ENCODE results near the gene PRKAB2. TPM values are rescaled to one million over a fixed set of nuclear protein-coding genes. Genes with fewer than 3 reads are reported as not detected.

The PRKAB2 gene
- total and polyA plus RNA-seq, 9 of the 15 experiments (the other 6 are each of a cell fraction or from before 2014, with no cell fraction given) = 2.3 to 20.8 (median 7.9) TPM

- 0 out of 2 replicates have a peak, but pooled peaks have one; percentile 11 for TF ChIP-seq ZNF592 (IDR thresholded peaks at IDR 0.05)
- TF ChIP-seq ZNF134 (CRISPR knock-in tag; conservative IDR thresholded peaks at IDR 0.05) = no peak
- no peak for TF ChIP-seq ZNF197 (CRISPR knock-in tag; IDR thresholded peaks at IDR 0.05; ENCODE audit: low read depth)
- TF ChIP-seq ZNF354B (CRISPR knock-in tag; IDR thresholded peaks at IDR 0.05) = no peak
- TF ChIP-seq ETS2 (tag; IDR thresholded peaks at IDR 0.05; ENCODE audit: borderline replicate concordance, poor library complexity, severe bottlenecking) = no peak
- TF ChIP-seq ZNF316 (IDR thresholded peaks at IDR 0.05) = peak; percentile 87
- TF ChIP-seq CC2D1A (IDR thresholded peaks at IDR 0.05) = 0 out of 2 replicates have a peak, but pooled peaks have one; percentile 10
- TF ChIP-seq ZNF24 (IDR thresholded peaks at IDR 0.05) = peak; percentile 55; the same call in 1 of the 2 replicates
- peak; percentile 56; the same call in 1 of the 2 replicates for TF ChIP-seq HMBOX1 (IDR thresholded peaks at IDR 0.05)
These were observed 2.2 kb downstream of the PRKAB2 start (continued) for GRCh38 chr1:147169840-147170674.
